OCI-M1 (cell line): ENCODE measurements around the gene ALS2CL.
A peak's percentile ranks its signal among the peaks of the same experiment; 100 is the strongest.

Source experiments
- DNase-seq: peaks from one replicate; lab custom pipeline; 2025; lab: John Stamatoyannopoulos, UW

Gene ALS2CL

GRCh38 chr3:46632792-46633191, 60.7 kb downstream of the ALS2CL start:
- DNase-seq = no peak

- DNase-seq = peak; percentile 84
Observed at GRCh38 chr3:46629551-46630517, 63.6 kb downstream of the ALS2CL start.

GRCh38 chr3:46628901-46629369, 64.5 kb downstream of the ALS2CL start:
- DNase-seq = no peak

- no peak for DNase-seq
Observed at GRCh38 chr3:46627078-46627477, 66.4 kb downstream of the ALS2CL start.

- DNase-seq = no peak
Observed at GRCh38 chr3:46626039-46626438, 67.4 kb downstream of the ALS2CL start.

- no peak for DNase-seq
Observed at GRCh38 chr3:46624975-46625490, 68.4 kb downstream of the ALS2CL start.

GRCh38 chr3:46624533-46624932, 68.9 kb downstream of the ALS2CL start:
- no peak for DNase-seq

GRCh38 chr3:46619845-46620778, 73.4 kb downstream of the ALS2CL start:
- peak; percentile 20 for DNase-seq
